GM23338 (cell line): ENCODE measurements around the gene MUC6. TPM values are rescaled to one million over a fixed set of nuclear protein-coding genes. Genes with fewer than 3 reads are reported as not detected.

Experiments used
- ATAC-seq: fragments of 200-7000 bp; cut with Tn5 transposase; 3 replicates; pipeline ENCODE4 v1.9.1; 2020
- DNase-seq: peaks from one replicate; pipeline ENCODE4 v3.0.0-alpha.2; 2015; ENCODE audit warnings: low spot score
- H2AFZ ChIP-seq: fragments of 200-600 bp; sonication (generic); 2 replicates; pipeline ENCODE4 v1.8.0; 2016; ENCODE audit warnings: antibody characterized with exemption, mild to moderate bottlenecking, moderate library complexity
- H3F3A ChIP-seq: fragments of 200-600 bp; sonication (generic); replicated peaks from 2 replicates; pipeline ENCODE4 v1.8.0; 2017; ENCODE audit warnings: antibody characterized with exemption, mixed run types, low read depth
- H3K27ac ChIP-seq: fragments of 200-600 bp; sonication (generic); 2 replicates; pipeline ENCODE4 v1.6.1; 2016; ENCODE audit warnings: low read depth
- H3K27me3 ChIP-seq: fragments of 200-600 bp; sonication (generic); 2 replicates; pipeline ENCODE4 v1.8.0; 2016; ENCODE audit warnings: mild to moderate bottlenecking, mixed run types, moderate library complexity; ENCODE audit not compliant: insufficient read depth
- H3K36me3 ChIP-seq: fragments of 200-600 bp; sonication (generic); 2 replicates; pipeline ENCODE4 v1.8.0; 2016; ENCODE audit warnings: mild to moderate bottlenecking; ENCODE audit not compliant: insufficient read depth
- H3K4me1 ChIP-seq: fragments of 200-600 bp; sonication (generic); 2 replicates; pipeline ENCODE4 v1.8.0; 2016; ENCODE audit warnings: mild to moderate bottlenecking, moderate library complexity; ENCODE audit not compliant: insufficient read depth
- H3K4me2 ChIP-seq: fragments of 200-600 bp; sonication (generic); 2 replicates; pipeline ENCODE4 v1.7.1; 2017; ENCODE audit warnings: mixed run types
- H3K4me3 ChIP-seq: fragments of 200-600 bp; sonication (generic); 2 replicates; pipeline ENCODE4 v1.6.1; 2016; ENCODE audit warnings: mixed run types
- H3K79me2 ChIP-seq: fragments of 200-600 bp; sonication (generic); replicated peaks from 2 replicates; pipeline ENCODE4 v1.8.0; 2017; ENCODE audit warnings: mild to moderate bottlenecking; ENCODE audit not compliant: insufficient read depth
- H3K9me2 ChIP-seq: fragments of 200-600 bp; sonication (generic); 2 replicates; pipeline ENCODE4 v1.8.0; 2017; ENCODE audit not compliant: insufficient read depth
- H4K20me1 ChIP-seq: fragments of 200-600 bp; sonication (generic); replicated peaks from 2 replicates; pipeline ENCODE4 v1.8.0; 2017; ENCODE audit warnings: mild to moderate bottlenecking; ENCODE audit not compliant: insufficient read depth
- H3K27ac Mint-ChIP-seq: 2 replicates; pipeline ENCODE4 v1.8.0; 2020; ENCODE audit warnings: inconsistent platforms, mild to moderate bottlenecking, moderate library complexity, mixed read lengths
- H3K27me3 Mint-ChIP-seq: 3 replicates; pipeline ENCODE4 v1.8.0; 2022; ENCODE audit warnings: low read depth, mild to moderate bottlenecking, moderate library complexity, mixed read lengths, inconsistent platforms; ENCODE audit not compliant: insufficient read depth, poor library complexity
- H3K36me3 Mint-ChIP-seq: 3 replicates; pipeline ENCODE4 v1.8.0; 2021; ENCODE audit warnings: low read depth, mild to moderate bottlenecking, inconsistent platforms, moderate library complexity, mixed read lengths
- H3K4me1 Mint-ChIP-seq: 3 replicates; pipeline ENCODE4 v1.8.0; 2020; ENCODE audit warnings: mild to moderate bottlenecking, inconsistent platforms, mixed read lengths
- H3K4me3 Mint-ChIP-seq: 3 replicates; pipeline ENCODE4 v1.8.0; 2021; ENCODE audit warnings: moderate library complexity, mild to moderate bottlenecking, inconsistent platforms, mixed read lengths
- H3K9me3 Mint-ChIP-seq: 3 replicates; pipeline ENCODE4 v1.8.0; 2020; ENCODE audit warnings: moderate library complexity, mild to moderate bottlenecking, inconsistent platforms, mixed read lengths
- polyA plus RNA-seq: library from polyadenylated mRNA; unstranded; fragments of >200 nt; fragmentation: Nextera tagmentation; extraction: Ambion mirVana; gene quantifications from 2 replicates; pipeline ENCODE4 v1.2.1, GENCODE V29; 2016
- total RNA-seq: library from RNA; depleted of rRNA; stranded (reverse); fragments of >200 nt; shearing (Covaris generic); gene quantifications from 2 replicates; pipeline ENCODE4 v1.2.3, GENCODE V29; 2014
- TF ChIP-seq, protein P1 (sequence below), 2 experiments: fragments of 200-600 bp in 1 of 2; sonication (generic) in 1 of 2; conservative IDR thresholded peaks; 2 replicates each; pipeline versions ENCODE4 v1.5.1 to v1.6.1; 2016 to 2017; ENCODE audit warnings: antibody characterized with exemption in 2 of 2, low read depth in 2 of 2, mild to moderate bottlenecking in 2 of 2, moderate library complexity in 1 of 2
- TF ChIP-seq, protein P2 (sequence below): fragments of 250-450 bp; sonication (Bioruptor Pico); IDR thresholded peaks from 2 replicates; pipeline ENCODE4 v1.5.0; 2020; ENCODE audit warnings: mild to moderate bottlenecking, moderate library complexity

The MUC6 gene
- total and polyA plus RNA-seq, 2 experiments from 2014 or later: not detected

DNA sequence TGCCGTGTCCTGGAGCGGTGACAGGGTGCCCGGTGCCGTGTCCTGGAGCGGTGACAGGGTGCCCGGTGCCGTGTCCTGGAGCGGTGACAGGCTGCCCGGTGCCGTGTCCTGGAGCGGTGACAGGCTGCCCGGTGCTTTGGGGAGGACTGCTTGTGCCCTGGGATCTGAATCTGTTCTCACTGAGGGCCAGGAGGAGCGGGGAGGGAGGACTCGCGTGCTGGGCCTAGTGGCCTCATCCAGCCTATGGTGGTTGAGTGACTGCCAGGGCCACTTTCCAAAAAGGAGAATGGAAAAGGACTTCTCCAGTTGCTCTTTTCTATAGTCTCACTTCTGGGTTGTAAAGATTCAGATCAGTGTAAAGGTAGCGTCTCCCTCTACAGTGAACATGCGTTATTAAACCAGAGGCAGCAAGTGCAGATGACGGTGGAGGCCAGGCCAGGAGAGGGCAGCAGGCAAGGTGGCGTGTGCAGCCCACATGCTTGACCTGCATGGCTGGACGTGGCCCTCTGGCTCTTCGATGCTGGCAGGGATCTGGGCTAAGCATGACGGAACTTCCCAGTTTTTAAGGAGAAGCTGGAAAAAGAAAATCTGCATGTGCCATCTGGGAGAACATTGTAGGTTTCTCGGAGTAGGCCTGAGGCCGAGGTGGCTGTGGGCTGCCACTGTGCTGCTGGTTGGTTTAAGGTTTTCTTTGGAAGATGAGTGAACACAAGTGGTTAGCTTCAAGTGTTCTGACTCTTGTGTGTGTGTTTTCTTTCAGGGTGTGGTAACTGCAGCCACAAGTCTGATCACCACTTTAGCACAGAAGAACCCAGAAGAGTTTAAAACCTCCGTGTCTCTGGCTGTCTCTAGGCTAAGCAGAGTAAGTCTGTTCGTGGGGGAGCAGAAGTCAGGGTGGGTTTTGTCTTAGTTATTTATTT, 55.8 kb downstream of the MUC6 start:
- H2AFZ ChIP-seq: no peak overlapping the region
- H3K27ac Mint-ChIP-seq: 0 out of 2 replicates have a peak overlapping the region, but pooled peaks have one; percentile 37
- no peaks in the 10 kb centered on the region for H3K9me3 Mint-ChIP-seq
- no peaks in the 10 kb centered on the region for H3K4me1 ChIP-seq
- H3K27me3 ChIP-seq: no peaks in the 10 kb centered on the region
- peaks cover 54% of the 10 kb centered on the region for H3K36me3 Mint-ChIP-seq
- H3K4me3 Mint-ChIP-seq: no peak overlapping the region
- H3K36me3 ChIP-seq: peaks cover 2% of the 10 kb centered on the region; the same call in 1 of the 2 replicates
- H3K4me2 ChIP-seq: no peak overlapping the region
- peaks cover 10% of the 10 kb centered on the region for H3K4me1 Mint-ChIP-seq
- H3K4me3 ChIP-seq: no peak overlapping the region
- DNase-seq: no peak
- no peaks in the 10 kb centered on the region for H3F3A ChIP-seq
- peaks cover 4% of the 10 kb centered on the region; the same call in 1 of the 2 replicates for H4K20me1 ChIP-seq
- H3K79me2 ChIP-seq: peaks cover 15% of the 10 kb centered on the region
- no peak overlapping the region for H3K27ac ChIP-seq
- H3K9me2 ChIP-seq: no peaks in the 10 kb centered on the region
- ATAC-seq: no peak
- TF ChIP-seq, protein P1, sequence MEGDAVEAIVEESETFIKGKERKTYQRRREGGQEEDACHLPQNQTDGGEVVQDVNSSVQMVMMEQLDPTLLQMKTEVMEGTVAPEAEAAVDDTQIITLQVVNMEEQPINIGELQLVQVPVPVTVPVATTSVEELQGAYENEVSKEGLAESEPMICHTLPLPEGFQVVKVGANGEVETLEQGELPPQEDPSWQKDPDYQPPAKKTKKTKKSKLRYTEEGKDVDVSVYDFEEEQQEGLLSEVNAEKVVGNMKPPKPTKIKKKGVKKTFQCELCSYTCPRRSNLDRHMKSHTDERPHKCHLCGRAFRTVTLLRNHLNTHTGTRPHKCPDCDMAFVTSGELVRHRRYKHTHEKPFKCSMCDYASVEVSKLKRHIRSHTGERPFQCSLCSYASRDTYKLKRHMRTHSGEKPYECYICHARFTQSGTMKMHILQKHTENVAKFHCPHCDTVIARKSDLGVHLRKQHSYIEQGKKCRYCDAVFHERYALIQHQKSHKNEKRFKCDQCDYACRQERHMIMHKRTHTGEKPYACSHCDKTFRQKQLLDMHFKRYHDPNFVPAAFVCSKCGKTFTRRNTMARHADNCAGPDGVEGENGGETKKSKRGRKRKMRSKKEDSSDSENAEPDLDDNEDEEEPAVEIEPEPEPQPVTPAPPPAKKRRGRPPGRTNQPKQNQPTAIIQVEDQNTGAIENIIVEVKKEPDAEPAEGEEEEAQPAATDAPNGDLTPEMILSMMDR (conservative IDR thresholded peaks at IDR 0.05; ENCODE audit: low read depth in 2 of 2): peak in 1 of 2 experiments; percentile 38; a peak in 1 of 4 replicates
- TF ChIP-seq, protein P2, sequence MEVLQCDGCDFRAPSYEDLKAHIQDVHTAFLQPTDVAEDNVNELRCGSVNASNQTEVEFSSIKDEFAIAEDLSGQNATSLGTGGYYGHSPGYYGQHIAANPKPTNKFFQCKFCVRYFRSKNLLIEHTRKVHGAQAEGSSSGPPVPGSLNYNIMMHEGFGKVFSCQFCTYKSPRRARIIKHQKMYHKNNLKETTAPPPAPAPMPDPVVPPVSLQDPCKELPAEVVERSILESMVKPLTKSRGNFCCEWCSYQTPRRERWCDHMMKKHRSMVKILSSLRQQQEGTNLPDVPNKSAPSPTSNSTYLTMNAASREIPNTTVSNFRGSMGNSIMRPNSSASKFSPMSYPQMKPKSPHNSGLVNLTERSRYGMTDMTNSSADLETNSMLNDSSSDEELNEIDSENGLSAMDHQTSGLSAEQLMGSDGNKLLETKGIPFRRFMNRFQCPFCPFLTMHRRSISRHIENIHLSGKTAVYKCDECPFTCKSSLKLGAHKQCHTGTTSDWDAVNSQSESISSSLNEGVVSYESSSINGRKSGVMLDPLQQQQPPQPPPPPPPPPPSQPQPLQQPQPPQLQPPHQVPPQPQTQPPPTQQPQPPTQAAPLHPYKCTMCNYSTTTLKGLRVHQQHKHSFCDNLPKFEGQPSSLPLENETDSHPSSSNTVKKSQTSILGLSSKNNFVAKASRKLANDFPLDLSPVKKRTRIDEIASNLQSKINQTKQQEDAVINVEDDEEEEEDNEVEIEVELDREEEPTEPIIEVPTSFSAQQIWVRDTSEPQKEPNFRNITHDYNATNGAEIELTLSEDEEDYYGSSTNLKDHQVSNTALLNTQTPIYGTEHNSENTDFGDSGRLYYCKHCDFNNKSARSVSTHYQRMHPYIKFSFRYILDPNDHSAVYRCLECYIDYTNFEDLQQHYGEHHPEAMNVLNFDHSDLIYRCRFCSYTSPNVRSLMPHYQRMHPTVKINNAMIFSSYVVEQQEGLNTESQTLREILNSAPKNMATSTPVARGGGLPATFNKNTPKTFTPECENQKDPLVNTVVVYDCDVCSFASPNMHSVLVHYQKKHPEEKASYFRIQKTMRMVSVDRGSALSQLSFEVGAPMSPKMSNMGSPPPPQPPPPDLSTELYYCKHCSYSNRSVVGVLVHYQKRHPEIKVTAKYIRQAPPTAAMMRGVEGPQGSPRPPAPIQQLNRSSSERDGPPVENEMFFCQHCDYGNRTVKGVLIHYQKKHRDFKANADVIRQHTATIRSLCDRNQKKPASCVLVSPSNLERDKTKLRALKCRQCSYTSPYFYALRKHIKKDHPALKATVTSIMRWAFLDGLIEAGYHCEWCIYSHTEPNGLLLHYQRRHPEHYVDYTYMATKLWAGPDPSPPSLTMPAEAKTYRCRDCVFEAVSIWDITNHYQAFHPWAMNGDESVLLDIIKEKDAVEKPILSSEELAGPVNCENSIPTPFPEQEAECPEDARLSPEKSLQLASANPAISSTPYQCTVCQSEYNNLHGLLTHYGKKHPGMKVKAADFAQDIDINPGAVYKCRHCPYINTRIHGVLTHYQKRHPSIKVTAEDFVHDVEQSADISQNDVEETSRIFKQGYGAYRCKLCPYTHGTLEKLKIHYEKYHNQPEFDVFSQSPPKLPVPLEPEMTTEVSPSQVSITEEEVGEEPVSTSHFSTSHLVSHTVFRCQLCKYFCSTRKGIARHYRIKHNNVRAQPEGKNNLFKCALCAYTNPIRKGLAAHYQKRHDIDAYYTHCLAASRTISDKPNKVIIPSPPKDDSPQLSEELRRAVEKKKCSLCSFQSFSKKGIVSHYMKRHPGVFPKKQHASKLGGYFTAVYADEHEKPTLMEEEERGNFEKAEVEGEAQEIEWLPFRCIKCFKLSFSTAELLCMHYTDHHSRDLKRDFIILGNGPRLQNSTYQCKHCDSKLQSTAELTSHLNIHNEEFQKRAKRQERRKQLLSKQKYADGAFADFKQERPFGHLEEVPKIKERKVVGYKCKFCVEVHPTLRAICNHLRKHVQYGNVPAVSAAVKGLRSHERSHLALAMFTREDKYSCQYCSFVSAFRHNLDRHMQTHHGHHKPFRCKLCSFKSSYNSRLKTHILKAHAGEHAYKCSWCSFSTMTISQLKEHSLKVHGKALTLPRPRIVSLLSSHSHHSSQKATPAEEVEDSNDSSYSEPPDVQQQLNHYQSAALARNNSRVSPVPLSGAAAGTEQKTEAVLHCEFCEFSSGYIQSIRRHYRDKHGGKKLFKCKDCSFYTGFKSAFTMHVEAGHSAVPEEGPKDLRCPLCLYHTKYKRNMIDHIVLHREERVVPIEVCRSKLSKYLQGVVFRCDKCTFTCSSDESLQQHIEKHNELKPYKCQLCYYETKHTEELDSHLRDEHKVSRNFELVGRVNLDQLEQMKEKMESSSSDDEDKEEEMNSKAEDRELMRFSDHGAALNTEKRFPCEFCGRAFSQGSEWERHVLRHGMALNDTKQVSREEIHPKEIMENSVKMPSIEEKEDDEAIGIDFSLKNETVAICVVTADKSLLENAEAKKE (CRISPR knock-in tag): no peak
- peaks cover 12% of the 10 kb centered on the region for H3K27me3 Mint-ChIP-seq
